ENCODE data around the gene RGS6.

The RGS6 gene

DNA sequence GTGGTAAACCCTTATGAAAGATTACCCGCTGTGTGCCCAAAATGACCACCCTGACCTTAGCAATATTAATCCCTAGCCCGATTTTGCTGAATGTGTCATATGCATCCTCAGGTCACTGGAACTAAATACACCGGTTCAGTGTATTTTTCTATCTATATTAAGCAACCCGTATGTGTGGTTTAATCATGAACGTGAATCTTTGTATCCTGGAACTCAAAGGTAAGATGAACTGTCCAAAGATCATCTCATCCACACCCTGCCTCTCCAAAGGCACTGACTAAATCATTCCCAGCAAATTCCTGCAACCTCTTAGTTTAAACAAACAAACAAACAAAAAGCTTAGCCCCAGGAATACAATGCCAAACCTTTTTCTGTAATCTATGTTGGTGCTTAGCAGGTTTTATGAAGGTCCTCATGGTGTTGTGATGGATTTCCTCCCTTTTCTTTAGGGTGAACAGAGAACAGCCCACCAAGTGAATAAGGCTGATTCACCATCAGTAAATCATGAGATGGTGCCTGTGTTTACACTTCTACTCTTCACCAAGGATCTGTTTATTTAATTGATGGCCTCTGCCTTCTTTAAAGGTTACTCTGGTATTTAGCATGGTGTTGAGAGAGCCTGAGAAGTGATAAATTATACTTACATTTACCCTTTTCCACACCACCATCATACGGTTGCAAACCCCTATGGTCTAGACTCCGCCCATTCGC, 663.1 kb downstream of the RGS6 start:
- DNase-seq, result no peak

GRCh38 chr14:72597252-72598233, 665.3 kb downstream of the RGS6 start:
- no peak for DNase-seq

- no peak for DNase-seq
Observed at GRCh38 chr14:72598306-72598705, 666.1 kb downstream of the RGS6 start.

GRCh38 chr14:72599579-72600470, 667.6 kb downstream of the RGS6 start:
- no peak for DNase-seq

GRCh38 chr14:72600551-72601330, 668.5 kb downstream of the RGS6 start:
- DNase-seq, result no peak

DNA sequence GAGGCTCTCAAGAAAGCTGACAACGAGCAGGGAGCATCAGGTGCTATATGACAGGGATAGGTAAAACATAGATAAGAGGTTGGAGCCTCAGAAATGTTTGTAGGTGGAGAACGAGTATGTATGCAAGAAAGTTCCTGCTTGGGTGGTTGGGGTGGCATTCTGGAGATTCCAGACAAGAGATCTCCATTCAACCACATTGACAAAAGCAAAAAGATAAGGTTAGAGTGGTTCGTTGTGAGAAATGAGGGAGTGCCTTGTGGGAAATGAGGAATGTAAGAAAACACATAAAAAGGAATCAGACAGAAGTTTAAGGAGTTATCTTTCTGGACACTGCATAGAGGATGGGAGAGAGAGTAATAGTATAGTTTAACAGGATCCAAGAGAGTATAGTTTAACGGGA, 671.4 kb downstream of the RGS6 start:
- DNase-seq, result no peak

- no peak for DNase-seq
Observed at GRCh38 chr14:72604133-72604532, 671.9 kb downstream of the RGS6 start.

- no peak for DNase-seq
Observed at GRCh38 chr14:72605096-72605920, 673.1 kb downstream of the RGS6 start.

GRCh38 chr14:72605921-72606220, 673.6 kb downstream of the RGS6 start:
- DNase-seq, result no peak

DNA sequence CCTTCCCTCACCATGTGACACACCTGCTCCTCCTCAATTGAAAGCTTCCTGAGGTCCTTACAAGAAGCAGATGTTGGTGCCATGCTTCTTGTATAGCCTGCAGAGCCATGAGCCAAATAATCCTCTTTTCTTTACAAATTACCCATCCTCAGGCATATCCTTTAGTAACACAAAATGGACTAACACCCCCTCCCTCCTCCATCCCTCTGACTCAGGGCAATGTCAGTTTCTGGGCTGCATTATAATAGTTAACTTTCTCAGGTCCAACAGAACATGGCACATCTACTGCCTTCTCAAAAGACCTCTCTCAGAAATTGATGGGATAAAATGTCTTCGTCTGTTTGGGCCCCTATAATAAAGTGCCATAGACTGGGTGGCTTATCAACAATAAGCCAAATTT, 674.6 kb downstream of the RGS6 start:
- no peak for DNase-seq

- DNase-seq, result peak; percentile 72
Observed at GRCh38 chr14:72607386-72608130, 675.3 kb downstream of the RGS6 start.

- DNase-seq, result peak; percentile 93
Observed at GRCh38 chr14:72608391-72609204, 676.4 kb downstream of the RGS6 start.

DNA sequence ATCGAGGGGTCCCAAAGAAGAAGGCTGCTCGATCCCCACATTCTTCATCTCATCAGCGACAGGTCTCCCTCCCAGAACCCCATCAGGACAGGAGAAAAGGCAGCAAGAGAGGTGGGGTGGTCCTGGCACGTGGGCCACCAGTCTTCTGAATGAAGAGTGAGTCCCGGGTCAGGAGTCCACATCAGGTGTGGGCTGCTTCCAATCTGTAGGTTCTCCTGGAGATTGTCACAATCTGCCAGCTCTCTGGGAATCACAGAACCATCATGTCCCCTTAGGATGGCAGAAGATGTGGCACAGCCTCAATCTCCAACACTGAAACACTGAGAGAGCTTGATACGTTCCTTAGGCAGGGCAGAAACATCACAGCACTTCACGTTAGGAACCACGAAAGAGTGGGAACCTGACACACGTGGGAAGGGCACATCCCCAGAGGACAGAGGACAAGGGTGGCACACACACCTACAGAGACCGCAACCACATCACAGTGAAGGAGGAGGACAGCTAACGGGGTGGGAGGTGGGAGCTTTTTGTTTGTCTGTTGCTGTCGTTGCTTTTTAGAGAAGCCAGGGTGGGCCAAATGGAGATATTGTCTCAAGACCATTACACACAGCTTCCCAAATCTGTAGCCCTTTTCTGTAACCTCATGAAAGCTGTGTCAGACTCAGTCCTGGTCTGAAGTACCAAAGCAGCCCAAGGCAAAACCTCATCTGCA, 677.1 kb downstream of the RGS6 start:
- DNase-seq, result no peak

GRCh38 chr14:72610096-72610830, 678.0 kb downstream of the RGS6 start:
- no peak for DNase-seq

- DNase-seq, result peak; percentile 47
Observed at GRCh38 chr14:72610831-72611200, 678.6 kb downstream of the RGS6 start.

GRCh38 chr14:72611506-72611905, 679.3 kb downstream of the RGS6 start:
- no peak for DNase-seq

GRCh38 chr14:72612041-72612440, 679.8 kb downstream of the RGS6 start:
- DNase-seq, result no peak
